Loucy (cell line): Measurements from ENCODE around the gene SP6.

Experiments
- EZH2phosphoT487 ChIP-seq: fragments of 200-600 bp; IDR thresholded peaks from 2 replicates; pipeline ENCODE4 v1.6.1; 2018; ENCODE audit warnings: antibody characterized with exemption, mild to moderate bottlenecking, moderate library complexity, borderline replicate concordance
- TF ChIP-seq, protein P1 (sequence below): fragments of 200-600 bp; sonication (generic); conservative IDR thresholded peaks from 2 replicates; pipeline ENCODE4 v1.5.1; 2014; ENCODE audit warnings: mild to moderate bottlenecking, antibody characterized with exemption, low read length

DNA sequence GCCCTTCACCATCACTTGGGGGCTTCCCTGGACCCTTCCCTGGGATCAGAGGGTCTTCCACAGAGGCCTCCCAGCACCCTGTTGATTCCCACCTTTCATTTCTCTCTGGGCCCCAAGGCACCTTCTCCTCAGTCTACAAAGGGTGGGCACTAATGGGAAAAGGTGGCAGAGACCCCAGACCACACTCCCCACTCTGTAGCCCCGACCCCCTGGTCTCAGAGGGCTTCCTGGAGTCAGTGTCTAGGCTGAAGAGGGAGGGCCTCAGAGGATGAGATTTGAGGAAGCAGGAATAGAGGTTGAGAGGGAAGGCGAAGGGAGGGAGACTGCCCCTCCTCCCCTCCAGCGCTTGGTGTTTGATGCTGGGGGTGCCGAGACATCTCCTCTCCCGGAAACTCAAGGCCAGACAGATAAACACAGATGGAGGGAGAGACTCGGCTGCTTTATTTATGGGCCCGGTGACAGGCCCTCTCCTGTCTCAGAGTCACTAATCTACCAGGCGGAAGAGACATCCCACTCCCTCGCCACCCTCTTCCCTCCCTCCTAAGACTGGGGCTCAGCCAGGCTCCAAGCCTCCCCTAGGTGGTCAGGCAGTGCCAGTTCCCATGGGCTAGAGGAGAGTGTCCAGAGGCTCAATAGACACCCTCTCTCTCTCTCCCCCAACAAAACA lies 26.5 kb upstream of the SP6 start:
- TF ChIP-seq, protein P1, sequence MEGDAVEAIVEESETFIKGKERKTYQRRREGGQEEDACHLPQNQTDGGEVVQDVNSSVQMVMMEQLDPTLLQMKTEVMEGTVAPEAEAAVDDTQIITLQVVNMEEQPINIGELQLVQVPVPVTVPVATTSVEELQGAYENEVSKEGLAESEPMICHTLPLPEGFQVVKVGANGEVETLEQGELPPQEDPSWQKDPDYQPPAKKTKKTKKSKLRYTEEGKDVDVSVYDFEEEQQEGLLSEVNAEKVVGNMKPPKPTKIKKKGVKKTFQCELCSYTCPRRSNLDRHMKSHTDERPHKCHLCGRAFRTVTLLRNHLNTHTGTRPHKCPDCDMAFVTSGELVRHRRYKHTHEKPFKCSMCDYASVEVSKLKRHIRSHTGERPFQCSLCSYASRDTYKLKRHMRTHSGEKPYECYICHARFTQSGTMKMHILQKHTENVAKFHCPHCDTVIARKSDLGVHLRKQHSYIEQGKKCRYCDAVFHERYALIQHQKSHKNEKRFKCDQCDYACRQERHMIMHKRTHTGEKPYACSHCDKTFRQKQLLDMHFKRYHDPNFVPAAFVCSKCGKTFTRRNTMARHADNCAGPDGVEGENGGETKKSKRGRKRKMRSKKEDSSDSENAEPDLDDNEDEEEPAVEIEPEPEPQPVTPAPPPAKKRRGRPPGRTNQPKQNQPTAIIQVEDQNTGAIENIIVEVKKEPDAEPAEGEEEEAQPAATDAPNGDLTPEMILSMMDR, result no peak
- TF ChIP-seq EZH2phosphoT487, result no peak
